Heart left ventricle (tissue), 16 donors: ENCODE results near the gene HLA-E. TPM values are rescaled to one million over a fixed set of nuclear protein-coding genes. Genes with fewer than 3 reads are reported as not detected.

Experiments
- ATAC-seq, 4 donors: fragments of 200-7000 bp; cut with Tn5 transposase; one replicate each; pipeline ENCODE4 v1.9.1; 2020 to 2022; ENCODE audit warnings: moderate library complexity in 4 of 4, mild to moderate bottlenecking in 3 of 4, moderate number of reproducible peaks in 1 of 4
- DNase-seq, 5 donors: peaks; one replicate each; pipeline ENCODE4 v3.0.0-alpha.2; 2020
- H3K27ac ChIP-seq, 12 donors: fragments of 200-600 bp; sonication (generic) in 4 of 12; one replicate each; pipeline versions ENCODE4 v1.5.0 to v1.8.0; 2016 to 2022; ENCODE audit warnings: mild to moderate bottlenecking in 2 of 12
- H3K27me3 ChIP-seq, 9 donors: fragments of 200-600 bp; sonication (generic) in 2 of 9; one replicate each; pipeline versions ENCODE4 v1.5.1 to v1.8.0; 2016 to 2022; ENCODE audit warnings: mild to moderate bottlenecking in 3 of 9
- H3K36me3 ChIP-seq, 9 donors: fragments of 200-600 bp; sonication (generic) in 2 of 9; one replicate each; pipeline versions ENCODE4 v1.5.0 to v1.8.0; 2018 to 2022; ENCODE audit warnings: mild to moderate bottlenecking in 2 of 9
- H3K4me1 ChIP-seq, 12 donors: fragments of 200-600 bp; sonication (generic) in 4 of 12; one replicate each; pipeline versions ENCODE4 v1.5.0 to v1.8.0; 2016 to 2022; ENCODE audit warnings: mild to moderate bottlenecking in 3 of 12
- H3K4me3 ChIP-seq, 12 donors: fragments of 200-600 bp; sonication (generic) in 4 of 12; one replicate each; pipeline versions ENCODE4 v1.5.0 to v1.8.0; 2017 to 2022; ENCODE audit warnings: mild to moderate bottlenecking in 9 of 12, moderate library complexity in 4 of 12
- H3K9me3 ChIP-seq, 12 donors: fragments of 200-600 bp; sonication (generic) in 4 of 12; one replicate each; pipeline versions ENCODE4 v1.5.0 to v1.8.0; 2016 to 2022; ENCODE audit warnings: mild to moderate bottlenecking in 1 of 12
- CTCF ChIP-seq, 12 donors: fragments of 200-600 bp; sonication (generic) in 4 of 12; IDR thresholded peaks; one replicate each; pipeline versions ENCODE4 v1.5.0 to v1.8.0; 2018 to 2022; ENCODE audit warnings: antibody characterized with exemption in 12 of 12, mild to moderate bottlenecking in 5 of 12
- POLR2A ChIP-seq, 2 donors: fragments of 450-650 bp; IDR thresholded peaks; one replicate each; pipeline ENCODE4 v1.6.1; 2017; ENCODE audit warnings: antibody characterized with exemption in 2 of 2, mild to moderate bottlenecking in 2 of 2, moderate library complexity in 2 of 2
- WGBS, 4 donors: extraction: QIAGEN DNeasy Blood & Tissue Kit in 2 of 4; methylation state at CpG; one replicate each; pipeline versions ENCODE4 v1.1.5 to v1.1.7; 2013 to 2018; 5-methylcytosine and 5-hydroxymethylcytosine counted together
- intact Hi-C, 10 donors: fragments of 100-400 bp; cut with DNase I; formaldehyde crosslinking; loops; one replicate each; pipeline versions ENCODE4 v1.11.1 to v1.14.2; 2022
- polyA plus RNA-seq, 2 donors: library from polyadenylated mRNA; stranded (reverse); fragments of 200-250 nt; gene quantifications; one replicate each; pipeline ENCODE4 v1.2.3, GENCODE V29; 2013
- total RNA-seq, 9 donors: library from RNA; depleted of rRNA in 2 of 9; stranded (reverse); fragments of >200 nt in 2 of 9; fragmentation: NEBNext Ultra II Directional in 3 of 9; extraction: Animal tissue kit (Norgen Biotek cat#: 25700) in 3 of 9; gene quantifications; one replicate each; pipeline versions ENCODE4 v1.1.0 to v1.2.4, GENCODE V29; 2016 to 2023
- donor health status: ischemic (EF 13 %, LVEDD 7.1; RV severe dilation, severe dysfunction).
- donor health status: healthy with polysubstance abuse.
- donor health status: DM: no; HTN: yes; CAD: no.
- donor health status: DM: no; HTN: no; CAD: no.
- donor health status: ischemic (EF 25% LVEDD 6.9; RV normal size, moderate dysfunction).
- donor health status: ischemic (EF 25% LVEDD 5.7; RV mildly dilated, moderate dysfunction).
- donor health status: healthy.
- donor health status: DM: yes; HTN: yes; CAD: no.
- donor health status: ischemic (EF 35%, LVEDD 5.7; RV mildly dilated, moderate dysfunction).
- donor health status: nonischemic (EF 11% LVEDD 7.7; RV severe dilation, severe dysfunction).
- donor health status: DM: yes; HTN: yes; CAD: no.
- donor health status: PGD.
- donor health status: ischemic (EF 29% LVEDD 5.4; RV normal size, mild dysfunction).
- donor health status: nonischemic (EF 23%, LVEDD 6.1; RV moderate dilation, normal function).

HLA-E gene
- total and polyA plus RNA-seq, 11 donors: 96.1 to 560 (median 162) TPM

GRCh38 chr6:30530014-30530413, 40.7 kb downstream of the HLA-E start:
- H3K27ac ChIP-seq: peak overlapping the region in 1 of 12 donors; percentile 52
- intact Hi-C loops: loop anchor here in 1 of 10 donors (2.0 kb wide), 1 partner anchor 45 kb away; no protein-coding TSS in a partner anchor

GRCh38 chr6:30533460-30534294, 44.4 kb downstream of the HLA-E start:
- H3K9me3 ChIP-seq: no peaks in the 10 kb centered on the region
- no peak for TF ChIP-seq CTCF (IDR thresholded peaks at IDR 0.05)
- TF ChIP-seq POLR2A (IDR thresholded peaks at IDR 0.05): no peak
- no peak for DNase-seq
- H3K36me3 ChIP-seq: no peaks in the 10 kb centered on the region
- peak overlapping the region in 6 of 12 donors; percentile 0 to 69 (median 57) for H3K27ac ChIP-seq
- no peak for ATAC-seq
- intact Hi-C loops: loop anchor here in 2 of 10 donors (2.0 kb wide), 2 partner anchors 49 to 51 kb away; no protein-coding TSS in a partner anchor
- 73 to 82% (median 73%) methylated on average over 15 of the region's 15 CpGs for WGBS, 4 donors
- H3K4me3 ChIP-seq: peak overlapping the region in 1 of 12 donors; percentile 16
- H3K27me3 ChIP-seq: no peaks in the 10 kb centered on the region
- H3K4me1 ChIP-seq: peaks cover 0 to 35% (median 0%) of the 10 kb centered on the region in 12 donors

More at GRCh38 chr6:30530014-30530413, 40.7 kb downstream of the HLA-E start:
- Histone ChIP-seq H3K4me1 (peaks cover 0 to 46% (median 0%) of the 10 kb centered on the region in 12 donors), H3K36me3 (no peaks in the 10 kb centered on the region), H3K4me3 (no peak overlapping the region), H3K9me3 (no peaks in the 10 kb centered on the region), H3K27me3 (no peaks in the 10 kb centered on the region)
- DNase-seq: no peak
- ATAC-seq: no peak
- 63 to 70% (median 65%) methylated on average over 2 of the region's 2 CpGs for WGBS, 4 donors
- TF ChIP-seq POLR2A (IDR thresholded peaks at IDR 0.05): no peak
- no peak for TF ChIP-seq CTCF (IDR thresholded peaks at IDR 0.05)

- 82 to 87% (median 83%) methylated on average over 3 of the region's 3 CpGs for WGBS, 4 donors
- ATAC-seq (no peak), DNase-seq (no peak)
- Histone ChIP-seq H3K4me1 (peaks cover 0 to 19% (median 6%) of the 10 kb centered on the region in 12 donors), H3K27me3 (no peaks in the 10 kb centered on the region), H3K9me3 (no peaks in the 10 kb centered on the region), H3K27ac (no peak overlapping the region), H3K4me3 (no peak overlapping the region), H3K36me3 (no peaks in the 10 kb centered on the region)
- no peak for TF ChIP-seq CTCF (IDR thresholded peaks at IDR 0.05)
- no peak for TF ChIP-seq POLR2A (IDR thresholded peaks at IDR 0.05)
- intact Hi-C loops: no loop called here
These were observed 48.6 kb downstream of the HLA-E start for GRCh38 chr6:30537931-30538330.
